HG03378 (cell line): ENCODE data around the gene DNAJC5.
"Not testable (repeated sequence)": the region's sequence is repeated elsewhere in the genome, so short reads cannot be mapped to it uniquely, and the experiment has no call there.

Experiments
- ATAC-seq: cut with Tn5 transposase; IDR thresholded peaks from one replicate; pipeline ENCODE4 v1.9.1; 2021; ENCODE audit warnings: mild to moderate bottlenecking, moderate library complexity; ENCODE audit not compliant: unreplicated experiment

The DNAJC5 gene

GRCh38 chr20:63966172-63966943 lies 71.4 kb downstream of the DNAJC5 start:
- no peak for ATAC-seq

GRCh38 chr20:63966944-63967322 lies 72.0 kb downstream of the DNAJC5 start:
- no peak for ATAC-seq

GRCh38 chr20:63967330-63968135 lies 72.6 kb downstream of the DNAJC5 start:
- no peak for ATAC-seq

DNA sequence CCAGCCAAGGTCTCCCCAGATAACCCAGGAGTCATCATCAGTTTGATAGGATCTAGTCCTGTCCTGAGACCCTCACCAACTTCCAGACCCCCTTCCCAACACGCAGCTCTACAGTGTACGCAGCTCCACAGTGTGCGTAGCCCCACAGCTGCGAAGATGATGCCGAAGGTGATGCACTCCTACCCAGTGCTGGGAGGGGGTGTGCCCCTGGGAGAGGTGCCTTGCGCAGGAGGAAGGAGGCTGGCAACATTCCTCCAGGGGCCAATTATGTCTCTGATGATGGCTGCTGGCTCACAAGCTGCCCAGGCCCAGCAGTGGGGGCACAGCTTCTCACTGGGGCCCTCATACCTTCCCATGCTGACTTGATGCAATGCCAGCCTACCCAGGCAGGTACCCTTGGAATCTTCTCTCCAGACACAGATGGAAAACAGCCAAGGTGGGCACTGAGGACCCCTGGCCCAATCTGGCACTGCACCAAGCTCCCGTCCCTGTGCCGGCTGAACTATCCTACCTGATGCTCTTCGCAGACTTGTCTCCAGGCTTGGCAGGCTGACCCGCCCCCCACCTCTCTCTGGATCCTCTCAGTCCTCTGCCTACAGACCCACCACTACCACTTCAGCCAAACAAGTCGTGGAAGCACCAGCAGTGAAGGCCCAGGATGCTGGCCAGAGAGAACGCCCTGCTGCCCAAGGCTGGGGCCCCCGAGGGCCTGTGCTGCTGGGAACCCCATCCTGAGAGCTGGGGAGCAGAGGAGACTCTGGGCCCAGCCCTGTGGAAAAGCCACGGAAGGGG lies 73.4 kb downstream of the DNAJC5 start:
- no peak for ATAC-seq

GRCh38 chr20:63968928-63969760 lies 74.2 kb downstream of the DNAJC5 start:
- ATAC-seq: no peak

DNA sequence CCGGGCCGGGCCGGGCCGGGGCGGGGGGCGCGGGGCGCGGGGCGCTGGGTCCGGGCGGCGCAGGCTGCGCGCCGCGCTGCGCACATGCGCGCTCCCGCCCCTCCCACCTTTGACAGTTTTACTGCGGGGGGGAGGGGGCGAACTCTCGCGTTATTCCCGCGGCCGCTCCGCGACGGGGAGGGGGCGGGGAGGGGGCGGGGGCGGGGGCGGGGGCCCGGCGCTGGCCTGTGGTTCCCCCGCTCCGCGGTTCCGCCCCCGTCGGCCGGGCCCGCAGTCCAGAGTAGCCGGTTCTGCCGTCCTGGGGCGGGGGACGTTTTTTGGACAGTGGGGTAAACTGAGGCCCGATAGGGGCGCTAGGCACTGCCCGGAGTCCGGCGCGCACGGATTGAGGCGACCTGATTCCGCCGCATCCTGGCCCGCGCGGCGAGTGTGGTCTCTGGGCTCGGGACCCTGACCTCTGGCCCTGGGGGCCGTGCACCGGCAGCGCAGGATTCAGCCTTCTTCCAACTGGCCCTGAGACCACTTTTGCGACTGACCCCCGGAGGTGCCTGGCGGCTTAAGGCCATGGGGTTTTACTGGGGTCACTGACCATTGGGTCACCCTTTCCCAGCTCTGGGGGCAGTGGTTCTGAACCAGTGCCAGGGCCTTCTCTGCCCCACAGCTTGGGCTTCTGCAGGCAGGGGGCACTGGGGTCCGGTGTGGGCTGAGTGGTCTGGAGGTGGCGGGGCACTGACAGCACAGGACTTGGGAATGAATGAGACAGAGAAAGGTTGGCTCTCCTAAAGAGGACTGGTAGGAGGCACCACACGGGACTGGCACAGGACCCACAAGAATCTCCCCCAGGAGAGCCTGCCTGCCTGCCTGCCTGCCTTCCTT lies 75.2 kb downstream of the DNAJC5 start, which contains the start of gene ZNF512B:
Gene ZNF512B, minus strand, starts transcription at position 93 of the 876 bp plus-strand sequence. CDS start 1,980 bp downstream, outside the sequence.
- no peak for ATAC-seq

DNA sequence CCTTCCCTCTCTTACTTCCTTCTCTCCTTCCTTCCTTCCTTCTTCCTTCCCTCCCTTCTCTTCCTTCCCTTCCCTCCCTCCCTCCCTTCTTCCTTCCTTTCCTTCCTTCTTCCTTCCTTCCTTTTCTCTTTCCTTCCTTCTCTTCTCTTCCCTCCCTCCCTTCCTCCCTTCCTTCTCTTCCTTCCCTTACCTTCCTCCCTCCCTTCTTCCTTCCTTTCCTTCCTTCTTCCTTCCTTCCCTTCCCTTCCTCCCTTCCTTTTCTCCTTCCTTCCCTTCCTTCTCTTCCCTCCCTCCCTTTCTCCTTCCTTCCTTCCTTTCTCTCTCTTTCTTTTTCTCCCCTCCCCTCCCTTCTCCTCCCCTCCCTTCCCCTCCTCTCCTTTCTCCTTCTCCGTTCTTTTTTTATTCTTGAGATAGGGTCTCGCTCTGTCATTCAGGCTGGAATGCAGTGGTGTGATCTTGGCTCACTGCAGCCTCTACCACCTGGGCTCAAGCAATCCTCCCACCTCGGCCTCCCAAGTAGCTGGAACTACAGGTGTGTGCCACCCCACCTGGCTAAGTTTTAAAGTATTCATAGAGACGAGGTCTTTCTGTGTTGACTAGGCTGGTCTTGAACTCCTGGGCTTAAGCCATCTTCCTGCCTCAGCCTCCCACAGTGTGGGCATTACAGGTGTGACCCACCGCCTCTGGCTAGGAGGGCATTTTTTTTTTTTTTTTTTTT lies 75.9 kb downstream of the DNAJC5 start:
- no peak for ATAC-seq

DNA sequence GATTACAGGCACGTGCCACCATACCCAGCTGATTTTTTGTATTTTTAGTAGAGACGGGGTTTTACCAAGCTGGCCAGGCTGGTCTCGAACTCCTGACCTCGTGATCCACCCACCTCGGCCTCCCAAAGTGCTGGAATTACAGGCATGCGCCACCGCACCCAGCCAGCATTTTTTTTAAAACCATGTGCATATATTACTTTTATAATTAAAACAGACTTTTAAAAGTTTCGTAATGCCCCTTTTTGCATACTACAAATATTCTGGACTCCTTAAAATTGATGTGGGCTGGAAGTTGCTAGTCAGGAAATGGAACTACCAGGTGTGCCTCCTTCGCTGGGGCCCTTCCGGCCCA lies 77.0 kb downstream of the DNAJC5 start:
- ATAC-seq: not testable (repeated sequence)

DNA sequence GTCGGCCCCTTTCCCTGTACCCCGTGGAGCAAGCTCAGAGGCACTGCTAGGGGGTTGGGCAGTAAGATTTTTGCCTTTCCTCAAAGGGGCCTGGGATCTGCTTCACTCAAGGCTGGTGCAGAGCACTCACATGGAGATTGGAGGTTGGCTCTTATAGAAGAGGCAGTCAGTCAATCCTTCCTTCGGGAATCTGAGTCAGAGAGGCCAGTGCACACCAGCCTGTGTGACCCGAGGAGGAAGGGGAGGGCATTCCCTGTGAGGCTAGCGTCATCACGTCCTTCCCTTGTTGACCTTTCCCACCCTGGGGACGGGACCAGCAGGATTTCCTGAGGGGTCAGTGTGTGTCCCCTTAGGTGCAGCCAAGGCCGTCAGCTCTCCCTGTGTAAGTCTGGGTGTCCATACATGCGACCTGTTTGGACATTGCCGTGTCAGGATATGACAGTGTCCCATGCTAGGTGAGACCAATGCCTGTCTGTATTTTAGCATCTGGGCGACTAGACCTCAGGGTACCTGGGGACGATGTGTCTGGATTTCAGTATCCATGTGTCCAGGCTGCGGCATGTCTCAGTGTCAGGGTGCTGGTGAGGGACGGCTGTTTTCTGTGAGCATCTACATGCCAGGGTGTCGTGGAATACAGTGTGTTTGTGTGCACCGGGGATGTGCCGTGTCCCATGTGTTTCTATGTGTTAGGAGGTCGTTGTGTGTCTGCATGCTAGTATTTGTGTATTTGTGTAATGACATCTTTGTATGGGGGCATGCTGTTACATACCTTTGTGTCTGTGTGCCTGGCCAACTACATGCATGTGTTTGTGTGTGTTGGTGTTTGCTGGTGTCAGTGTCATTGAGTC lies 77.6 kb downstream of the DNAJC5 start:
- no peak for ATAC-seq

DNA sequence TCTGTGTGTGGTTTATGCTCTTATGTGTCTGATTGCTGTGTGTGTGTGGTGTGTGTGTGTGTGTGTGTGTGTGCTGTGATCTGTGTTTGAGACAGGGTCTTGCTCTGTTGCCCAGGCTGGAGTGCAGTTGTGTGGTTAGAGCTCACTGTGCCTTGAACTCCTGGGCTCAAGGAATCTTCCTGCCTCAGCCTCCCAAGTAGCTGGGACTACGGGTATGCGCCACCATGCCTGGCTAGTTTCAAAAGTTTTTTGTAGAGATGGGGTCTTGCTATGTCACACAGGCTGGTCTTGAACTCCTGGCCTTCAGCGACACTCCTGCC lies 78.2 kb downstream of the DNAJC5 start:
- no peak for ATAC-seq

- no peak for ATAC-seq
Measured at GRCh38 chr20:63973636-63974401, 78.9 kb downstream of the DNAJC5 start.

DNA sequence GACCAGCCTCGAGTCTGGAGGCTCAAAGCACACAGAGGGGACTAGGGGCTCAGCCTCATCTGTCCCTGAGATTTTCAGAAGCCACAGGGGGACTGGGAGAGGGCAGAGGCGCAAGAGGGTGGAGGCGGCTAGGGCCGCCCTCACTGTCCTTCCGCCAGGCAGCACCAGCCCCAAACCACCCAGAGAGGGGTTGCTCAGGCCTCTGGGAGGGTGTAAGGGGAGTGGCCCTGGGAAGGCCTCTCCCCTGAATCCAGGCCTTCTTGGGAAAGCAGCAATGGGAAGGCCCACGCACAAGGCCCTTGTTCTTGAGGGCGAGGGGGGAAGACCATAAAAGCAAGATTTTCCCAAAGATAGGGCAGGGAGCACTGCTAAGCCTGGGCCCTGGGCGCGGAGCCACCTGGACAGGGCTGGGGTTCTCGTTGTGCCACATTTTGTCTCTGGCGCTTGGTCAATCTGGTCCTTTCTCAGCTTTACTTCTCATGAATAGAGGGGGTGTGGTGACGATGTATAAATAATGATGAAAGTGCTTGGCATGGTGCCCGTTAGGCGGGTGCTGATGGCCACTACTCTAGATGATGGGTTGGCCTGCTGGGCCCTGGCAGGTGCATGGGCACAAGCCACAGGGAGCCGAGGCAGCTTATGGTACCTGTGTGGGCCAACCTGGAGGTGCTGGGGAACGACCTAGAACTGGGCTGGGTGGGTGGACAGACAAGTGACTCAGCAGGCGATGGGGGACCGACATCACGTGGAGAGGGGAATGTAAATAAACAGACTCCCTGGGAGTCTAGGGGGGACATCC lies 79.7 kb downstream of the DNAJC5 start:
- no peak for ATAC-seq

- not testable (repeated sequence) for ATAC-seq
Measured at GRCh38 chr20:63976511-63976910, 81.6 kb downstream of the DNAJC5 start.

DNA sequence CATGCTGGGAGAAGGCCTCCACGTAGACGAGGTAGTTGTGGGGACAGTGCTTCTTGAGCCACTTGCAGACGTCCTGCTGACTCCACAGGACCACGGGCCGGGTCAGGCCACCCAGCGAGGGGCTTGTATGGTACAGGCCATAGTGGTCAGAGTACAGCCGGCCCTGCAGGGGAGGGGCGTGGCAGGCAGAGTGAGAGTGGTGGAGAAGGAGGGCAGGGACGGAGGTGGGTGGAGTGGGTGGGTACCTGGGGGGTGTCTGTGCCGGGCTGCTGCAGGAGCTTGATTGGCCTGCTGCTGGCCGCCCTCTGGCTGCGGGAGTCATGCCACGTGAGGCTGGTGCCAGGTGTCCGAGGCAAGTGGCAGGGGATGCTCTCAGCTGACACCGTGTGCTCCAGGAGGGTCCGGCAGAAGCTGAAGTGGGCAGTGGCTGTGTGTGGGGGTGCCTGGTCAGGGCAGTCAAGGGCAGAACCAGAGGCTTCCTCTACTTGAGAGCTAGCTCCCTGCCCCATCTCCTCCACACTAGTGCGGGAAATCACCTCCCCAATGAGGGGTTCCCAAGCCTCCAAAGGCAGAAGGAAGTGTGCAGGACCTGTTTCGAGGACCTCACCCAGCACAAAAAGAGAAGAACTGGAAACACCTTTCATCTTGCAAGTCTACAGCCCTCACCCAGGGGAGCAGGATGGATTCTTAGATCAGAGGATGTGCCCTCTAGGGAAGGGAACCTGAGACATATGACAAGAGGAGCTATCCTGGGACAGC lies 82.2 kb downstream of the DNAJC5 start:
- ATAC-seq: no peak

DNA sequence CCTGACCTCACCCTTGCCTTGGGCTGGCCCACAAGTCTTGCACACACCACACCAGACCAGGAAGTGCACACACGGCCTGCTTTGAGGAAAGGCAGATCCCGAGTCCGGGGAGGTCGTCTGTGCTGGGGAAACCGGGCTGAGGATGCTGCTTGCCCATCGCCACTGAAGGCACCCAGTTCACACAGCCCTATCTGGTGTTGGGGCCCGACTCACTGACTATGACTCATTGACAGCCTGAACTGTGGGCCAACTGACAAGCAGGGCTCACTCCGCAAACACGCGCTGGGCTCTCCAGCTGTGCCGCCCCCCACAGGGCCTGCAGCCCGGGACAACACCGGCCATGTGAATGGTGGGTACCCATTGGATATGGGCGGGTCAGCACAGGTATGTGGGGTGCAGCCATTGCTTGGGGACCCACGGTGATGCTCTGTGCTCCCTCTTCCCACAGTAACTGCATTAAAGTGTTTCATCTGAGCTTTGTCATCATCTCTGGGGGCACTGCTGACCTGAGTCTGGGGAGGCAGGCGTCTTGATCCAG lies 82.9 kb downstream of the DNAJC5 start:
- ATAC-seq: no peak
